Stimulated activated CD8-positive, alpha-beta memory T cell treated with anti-CD3 and anti-CD28 coated beads, Interleukin-15, amount 100 ng/mL, for 4 hours (primary cell): ENCODE measurements around the gene MEIS1.

Source experiments
- DNase-seq, 2 donors: peaks; one replicate each; pipeline ENCODE4 v3.0.0-alpha.2; 2020; ENCODE audit warnings: low read depth in 2 of 2

Gene MEIS1

DNA sequence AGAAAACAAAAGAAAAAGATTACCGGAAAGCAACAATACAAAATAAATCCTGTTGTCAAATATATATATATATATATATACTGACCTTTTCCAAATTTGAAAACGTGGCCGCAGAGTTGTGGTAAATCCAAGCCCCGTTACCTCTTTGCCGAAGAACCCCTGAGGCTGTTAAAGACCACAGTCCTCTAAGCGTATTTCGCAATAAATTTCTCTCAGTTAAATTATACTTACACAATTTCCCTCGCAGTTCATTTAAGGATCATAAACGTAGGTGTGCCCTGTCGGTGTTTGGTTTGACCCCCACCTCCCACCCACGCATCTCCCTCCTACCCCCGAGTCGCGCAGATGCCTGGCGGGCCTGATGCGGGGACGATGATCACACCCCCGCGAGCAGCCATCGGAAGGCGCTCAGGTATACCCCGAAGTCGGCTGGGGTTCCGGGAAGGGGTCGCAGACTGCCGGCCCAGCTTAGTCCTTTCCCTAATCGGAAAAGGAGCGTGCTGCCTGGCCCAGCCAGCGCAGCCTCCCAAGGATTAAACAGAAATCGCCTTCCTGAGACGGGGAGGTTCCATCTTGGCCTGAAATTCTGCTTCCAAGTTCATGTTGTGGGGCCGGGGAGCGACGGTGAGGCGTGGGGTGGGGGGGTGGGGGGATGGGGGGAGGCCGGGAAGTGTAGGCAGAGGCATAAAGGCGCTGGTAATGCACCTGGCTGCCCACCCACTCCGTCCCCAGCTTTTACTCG lies 2.9 kb upstream of the MEIS1 start:
- DNase-seq: no peak

DNA sequence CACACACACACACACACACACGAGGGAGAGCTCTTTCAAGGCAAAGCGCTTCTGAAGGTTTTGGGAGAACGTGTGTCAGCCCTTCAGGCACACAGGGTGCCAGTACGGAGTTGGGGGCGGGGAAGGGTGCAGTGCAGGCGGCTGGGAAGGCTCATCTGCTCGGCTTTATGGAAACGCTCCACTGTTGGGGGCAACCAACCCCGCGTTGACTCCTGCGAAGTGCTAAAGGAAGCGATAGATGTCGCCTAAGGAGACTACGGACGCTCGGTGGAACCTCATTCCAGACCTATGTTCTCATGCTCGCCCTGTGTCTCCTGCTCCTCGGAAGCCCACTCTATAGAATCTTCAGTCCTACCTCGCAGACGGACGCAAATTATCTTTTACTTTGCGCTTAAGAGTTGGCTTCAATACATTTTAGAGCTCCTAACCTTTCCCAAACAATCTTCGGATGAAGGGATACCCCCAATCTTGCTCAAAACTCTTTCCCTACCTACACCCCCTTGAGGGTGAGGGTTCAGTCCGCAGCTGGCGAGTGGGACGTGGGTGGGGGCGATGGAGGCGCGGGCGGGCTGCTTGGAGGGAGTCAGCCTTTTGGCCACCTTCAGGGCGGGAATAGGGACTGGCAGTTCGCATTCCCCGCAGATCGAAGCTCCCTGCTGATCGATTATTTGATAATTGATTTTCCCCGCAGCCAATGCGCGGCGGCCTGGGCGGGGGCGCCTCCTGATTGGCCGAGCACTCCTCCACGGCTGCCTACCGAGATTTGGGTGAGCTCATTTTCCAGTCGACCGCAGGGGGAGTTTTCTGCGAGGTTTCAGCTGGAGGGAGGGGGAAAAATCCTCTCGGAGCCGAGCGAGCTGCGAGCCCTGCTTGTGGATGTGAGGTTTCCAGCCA lies 1.9 kb upstream of the MEIS1 start:
- no peak for DNase-seq

DNA sequence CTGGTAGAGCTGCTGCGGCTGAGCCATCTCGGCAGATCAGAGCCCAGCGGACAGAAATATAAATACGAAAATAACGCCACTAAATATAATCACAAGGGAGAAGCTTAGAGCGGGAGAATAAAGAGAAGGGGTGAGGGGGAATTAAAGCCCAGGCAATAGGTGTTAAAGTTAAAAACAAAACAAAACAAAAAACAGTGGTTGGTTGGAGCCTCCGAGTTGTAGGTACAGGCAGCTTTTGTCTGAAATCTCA lies 1.3 kb upstream of the MEIS1 start:
- DNase-seq: no peak

DNA sequence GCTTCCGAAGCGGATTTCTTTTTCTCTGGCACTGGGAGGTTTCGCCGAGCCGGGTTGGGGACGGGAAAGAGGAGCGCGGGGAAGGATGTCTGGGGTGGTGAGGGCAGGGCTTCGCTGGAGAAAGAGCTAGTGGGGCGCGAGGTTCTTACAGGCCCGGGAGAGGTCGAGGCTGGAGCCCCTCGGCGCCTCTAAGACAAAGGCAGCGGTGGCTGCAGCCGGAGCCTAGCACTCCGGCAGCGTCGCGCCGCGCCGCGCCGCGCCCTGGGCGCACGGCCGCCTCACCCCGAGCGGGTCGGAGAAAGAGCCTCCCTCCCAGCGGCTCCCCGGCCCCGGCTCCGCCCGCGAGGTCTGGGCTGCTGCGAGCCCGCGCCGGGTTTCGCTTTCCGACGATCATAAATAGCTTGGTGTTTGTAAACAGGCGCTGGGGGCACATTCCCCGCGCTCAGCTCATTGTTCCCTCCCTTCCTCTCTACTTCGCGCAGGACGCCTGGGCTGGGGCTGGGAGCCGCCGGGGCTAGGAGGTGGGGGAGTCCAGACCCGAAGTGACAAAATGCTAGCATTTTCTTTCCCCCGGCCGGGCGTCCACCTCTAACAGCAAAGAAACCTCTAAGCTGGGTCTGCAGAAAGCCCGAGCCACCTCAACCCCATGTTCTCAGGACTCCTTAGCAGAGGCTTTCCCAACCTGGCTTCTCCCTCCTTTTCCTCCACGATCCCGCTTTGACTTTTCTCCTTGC lies 813 bp upstream of the MEIS1 start:
- no peak for DNase-seq

DNA sequence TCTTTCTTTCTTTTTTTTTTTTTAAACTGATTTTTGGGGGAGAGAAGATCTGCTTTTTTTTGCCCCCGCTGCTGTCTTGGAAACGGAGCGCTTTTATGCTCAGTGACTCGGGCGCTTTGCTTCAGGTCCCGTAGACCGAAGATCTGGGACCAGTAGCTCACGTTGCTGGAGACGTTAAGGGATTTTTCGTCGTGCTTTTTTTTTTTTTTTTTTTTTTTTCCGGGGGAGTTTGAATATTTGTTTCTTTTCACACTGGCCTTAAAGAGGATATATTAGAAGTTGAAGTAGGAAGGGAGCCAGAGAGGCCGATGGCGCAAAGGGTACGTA lies 587 bp downstream of the MEIS1 start:
- DNase-seq: no peak

DNA sequence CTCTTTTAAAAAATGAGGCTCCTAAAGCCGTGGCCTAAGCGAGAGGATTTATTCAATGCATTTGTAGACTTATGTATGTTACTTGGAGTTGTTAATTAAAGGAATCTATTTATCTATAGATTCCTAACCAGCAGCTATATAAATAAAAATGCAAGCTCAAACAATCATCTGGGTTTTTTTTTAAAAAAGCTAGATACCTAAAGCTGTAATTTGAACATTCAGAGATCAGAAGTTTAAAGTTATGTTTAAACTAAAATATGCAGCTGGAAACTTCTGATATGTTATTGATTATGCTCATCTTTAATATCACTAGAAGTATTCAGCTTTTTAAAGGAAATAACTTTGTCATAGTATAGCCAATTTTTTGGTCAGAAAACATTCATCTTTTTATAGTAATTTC lies 1.0 kb downstream of the MEIS1 start:
- DNase-seq: no peak

DNA sequence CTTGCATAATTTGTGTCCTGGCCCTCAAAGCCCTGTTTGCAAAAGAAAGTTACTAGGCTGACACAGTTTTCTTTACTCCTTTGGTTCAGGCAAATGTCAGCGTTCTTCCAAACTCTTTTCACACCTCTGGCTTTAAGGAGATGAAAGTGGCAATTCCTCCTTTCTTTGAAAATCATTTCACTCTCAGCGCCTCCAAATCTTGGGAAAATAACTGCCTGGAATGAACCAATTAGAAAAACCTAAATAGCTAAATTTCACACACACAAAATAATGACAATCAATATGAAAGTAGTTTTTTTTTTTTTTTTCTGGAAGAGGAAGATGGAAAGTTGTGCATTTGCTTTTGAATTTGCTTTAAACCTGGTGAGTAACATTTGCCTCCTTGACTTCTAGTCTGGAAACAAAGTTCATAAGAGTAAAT lies 1.7 kb downstream of the MEIS1 start:
- DNase-seq: no peak

DNA sequence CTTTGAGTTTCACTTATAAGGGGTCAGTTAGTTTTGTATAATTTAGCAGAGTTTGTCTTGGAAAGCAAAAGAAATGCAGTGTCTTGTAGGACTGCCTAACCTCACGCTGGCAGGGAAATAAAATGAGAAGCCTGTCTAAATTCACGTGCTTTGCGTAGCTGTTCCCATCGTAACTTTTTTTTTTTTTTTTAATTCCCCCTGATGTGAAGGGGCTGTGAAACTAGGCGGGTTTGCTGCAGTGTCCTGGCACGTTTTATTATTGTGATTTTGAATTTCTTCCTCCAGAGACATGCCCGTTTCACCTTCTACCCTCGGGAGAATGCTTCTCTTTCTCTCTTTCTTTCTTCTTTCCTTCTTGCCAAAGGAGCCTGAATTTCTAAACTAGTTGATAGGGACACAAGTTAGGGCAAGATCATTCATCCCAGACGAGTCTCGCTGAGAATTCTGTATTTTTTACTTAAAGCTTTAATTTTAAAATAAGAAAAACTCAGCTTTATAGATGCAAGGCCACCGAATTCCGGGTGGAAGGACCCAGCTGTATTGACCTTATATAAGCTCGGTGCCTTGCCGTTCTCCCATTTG lies 2.3 kb downstream of the MEIS1 start:
- DNase-seq: no peak

DNA sequence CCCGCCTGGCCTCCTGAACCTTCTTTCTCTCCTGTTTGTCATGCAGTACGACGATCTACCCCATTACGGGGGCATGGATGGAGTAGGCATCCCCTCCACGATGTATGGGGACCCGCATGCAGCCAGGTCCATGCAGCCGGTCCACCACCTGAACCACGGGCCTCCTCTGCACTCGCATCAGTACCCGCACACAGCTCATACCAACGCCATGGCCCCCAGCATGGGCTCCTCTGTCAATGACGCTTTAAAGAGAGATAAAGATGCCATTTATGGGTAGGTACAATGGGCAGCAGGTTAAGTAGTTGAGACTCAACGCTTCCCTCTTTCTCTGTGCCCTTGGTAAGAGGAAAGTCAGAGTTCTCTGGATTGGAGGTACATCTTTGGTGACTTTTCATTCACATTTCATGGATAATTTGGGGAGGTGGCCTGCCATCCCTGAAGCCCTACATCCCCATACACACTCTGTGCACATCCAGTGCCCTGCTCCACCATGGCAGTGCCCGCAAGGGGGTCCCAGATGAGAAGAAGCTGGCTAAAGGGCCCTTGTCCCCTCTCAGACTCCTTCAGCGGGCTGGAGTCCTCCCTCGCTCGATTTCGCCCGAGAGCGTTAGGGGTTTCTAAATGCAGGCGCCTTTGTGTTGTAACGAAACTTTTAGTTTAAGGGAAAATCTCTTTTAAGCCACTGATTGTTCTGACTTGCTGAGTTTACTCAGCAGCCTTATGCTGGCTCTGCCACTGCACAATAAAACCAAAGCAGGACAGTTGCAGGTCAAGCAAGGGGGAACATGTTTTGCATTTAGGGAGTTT lies 3.0 kb downstream of the MEIS1 start:
- DNase-seq: no peak

DNA sequence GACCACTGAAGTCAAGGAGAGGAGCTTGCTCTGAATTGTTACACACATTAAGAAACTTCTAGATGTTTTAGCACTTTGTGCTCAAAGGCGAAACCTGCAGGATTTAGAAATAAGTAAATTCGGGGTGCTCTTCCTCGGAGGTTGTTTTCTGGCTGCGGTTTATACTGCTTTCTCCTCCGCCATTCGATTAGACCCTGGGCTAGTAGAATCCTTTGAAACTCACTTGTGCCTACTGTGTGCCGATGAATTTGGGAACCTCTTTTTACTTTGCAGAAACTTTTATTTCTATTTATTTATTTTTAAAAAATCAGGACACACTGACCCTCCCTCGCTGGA lies 3.5 kb downstream of the MEIS1 start:
- no peak for DNase-seq

DNA sequence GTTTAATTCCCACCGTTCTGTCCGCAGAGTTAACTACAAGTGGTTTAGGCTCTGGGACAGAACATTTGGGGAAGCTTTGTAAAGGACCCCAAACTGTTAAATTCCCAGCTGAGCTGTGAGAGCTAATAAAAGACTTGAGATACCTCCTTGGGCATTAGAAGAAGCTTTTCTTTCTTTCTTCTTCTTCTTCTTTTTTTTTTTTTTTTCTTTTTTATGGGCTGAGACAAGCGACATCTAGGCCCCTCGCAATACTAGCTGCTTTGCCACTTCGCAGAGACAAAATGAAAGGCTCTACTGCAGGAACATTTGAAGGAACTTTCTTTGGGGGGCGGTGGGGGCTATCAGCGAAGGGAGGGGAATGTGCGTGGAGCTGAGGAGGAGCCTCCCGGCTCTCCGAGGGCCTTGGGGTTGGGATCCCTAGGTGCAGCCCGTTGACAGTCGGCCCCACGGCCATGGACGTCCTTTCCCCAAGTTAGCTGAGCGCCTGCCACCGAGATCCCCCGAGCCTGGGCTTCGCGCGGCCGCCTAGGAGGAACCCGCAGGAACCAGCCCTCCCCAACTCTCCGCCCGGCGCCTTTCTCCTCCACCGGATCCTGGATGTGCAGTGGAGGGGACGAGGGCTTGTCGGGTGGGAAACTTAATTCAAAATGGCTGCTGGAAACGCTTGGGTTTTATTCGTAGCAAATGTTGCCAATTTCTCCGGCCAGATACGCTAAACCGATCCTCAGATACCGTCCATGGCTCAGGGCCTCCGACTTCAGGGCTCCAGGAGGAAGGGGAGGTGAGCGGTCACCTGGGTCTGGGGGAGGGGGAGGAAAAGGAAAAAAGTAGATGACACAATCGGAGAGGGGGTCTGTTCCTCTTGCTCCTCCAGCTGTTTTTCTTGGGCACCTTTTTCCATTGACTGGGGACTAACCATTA lies 4.2 kb downstream of the MEIS1 start:
- no peak for DNase-seq

DNA sequence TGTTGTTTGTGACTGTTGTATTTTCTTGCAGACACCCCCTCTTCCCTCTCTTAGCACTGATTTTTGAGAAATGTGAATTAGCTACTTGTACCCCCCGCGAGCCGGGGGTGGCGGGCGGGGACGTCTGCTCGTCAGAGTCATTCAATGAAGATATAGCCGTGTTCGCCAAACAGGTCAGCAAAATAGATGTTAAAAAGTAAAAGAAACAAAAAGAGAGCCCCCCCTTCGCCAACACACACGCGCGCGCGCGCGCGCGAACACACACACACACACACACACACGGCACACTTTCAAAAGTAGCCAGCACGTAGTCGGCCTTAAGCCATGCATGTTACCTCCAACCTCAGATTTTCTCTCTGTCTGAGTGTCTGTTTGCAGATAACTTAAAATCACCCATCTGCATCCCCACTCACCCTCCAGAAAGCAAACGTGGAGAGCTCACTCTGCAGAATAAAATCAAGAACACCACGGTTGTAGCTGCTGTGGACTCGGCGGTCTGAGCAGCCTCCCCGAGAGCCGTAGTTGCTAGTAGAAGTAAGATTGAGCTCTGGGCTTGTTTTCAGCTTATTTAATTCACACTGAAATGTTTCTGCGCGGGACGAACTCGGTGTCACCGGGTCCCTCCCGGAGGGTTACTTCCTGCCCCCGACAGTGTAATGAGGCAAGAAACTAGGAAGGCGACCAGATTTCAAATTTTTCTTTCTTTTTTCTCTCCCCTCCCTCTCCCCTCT lies 5.1 kb downstream of the MEIS1 start:
- DNase-seq: no peak

DNA sequence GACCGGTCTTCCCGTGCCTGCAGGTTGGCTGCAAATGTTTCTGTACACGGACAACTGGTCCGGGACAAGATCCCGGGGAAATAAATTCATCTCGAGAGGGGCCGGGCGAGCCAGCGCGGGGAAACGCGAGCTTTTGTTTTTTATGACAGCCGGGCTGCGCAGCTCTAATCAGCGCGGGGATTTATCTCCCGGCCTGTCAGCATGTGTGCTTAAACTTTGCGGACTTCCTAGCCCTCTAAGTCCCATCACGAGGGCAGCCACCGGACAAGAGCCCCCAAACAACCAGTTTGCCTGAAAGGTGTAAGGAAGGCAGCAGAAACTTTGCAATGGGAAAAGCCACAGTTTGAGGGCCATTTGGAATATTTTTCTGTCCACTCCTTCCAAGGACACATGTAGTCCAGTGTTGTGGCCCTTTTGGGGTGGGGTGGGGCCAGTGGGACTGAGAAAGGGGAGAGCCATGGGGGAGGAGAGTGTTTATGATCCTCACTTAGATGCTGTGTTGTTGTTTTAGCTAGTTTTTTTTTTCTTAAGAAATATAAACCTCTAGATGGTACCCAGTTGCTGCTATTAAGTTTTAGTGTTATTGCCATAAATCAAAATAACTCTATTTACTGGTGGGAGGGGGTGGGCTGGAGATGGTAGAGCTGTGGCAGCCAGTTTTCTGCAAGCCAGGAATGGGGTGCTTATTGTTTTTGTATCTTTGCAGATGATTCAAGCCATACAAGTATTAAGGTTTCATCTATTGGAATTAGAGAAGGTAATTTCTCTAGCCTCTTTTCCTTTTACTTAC lies 6.0 kb downstream of the MEIS1 start:
- DNase-seq: no peak

DNA sequence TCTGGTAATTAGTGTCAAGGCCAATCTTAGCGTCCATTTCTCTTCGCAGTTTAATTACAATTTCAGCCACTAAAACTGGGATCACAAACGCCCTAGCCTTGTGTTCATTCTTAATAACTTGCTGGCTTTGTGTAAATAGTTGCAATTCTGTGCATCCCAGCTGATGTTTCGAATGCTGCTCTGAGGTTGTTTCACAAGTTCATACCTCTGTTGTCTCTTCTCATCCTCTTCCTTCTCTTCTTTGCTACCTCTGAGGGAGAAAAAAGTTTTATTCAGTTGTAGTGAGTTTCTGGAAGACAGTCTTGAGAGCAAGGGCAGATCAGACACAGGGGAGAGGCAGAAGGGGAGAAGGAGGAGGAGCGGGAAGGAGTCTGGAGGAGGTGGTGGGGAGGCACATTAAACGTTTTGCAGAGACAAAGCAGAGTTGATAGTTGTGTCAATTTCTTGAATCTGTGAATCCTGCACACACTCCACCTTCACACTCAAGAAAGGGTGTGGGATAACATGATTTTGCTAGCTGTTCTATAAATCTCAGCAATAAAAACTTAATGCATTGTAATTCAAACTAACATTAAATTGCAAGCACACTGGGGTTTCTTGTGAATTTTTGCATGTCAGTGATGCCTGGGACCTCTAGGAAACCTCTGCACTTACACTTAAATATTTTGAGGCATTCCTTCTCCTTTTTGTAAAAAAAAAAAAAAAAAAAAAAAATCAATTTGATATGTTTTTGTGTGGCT lies 6.8 kb downstream of the MEIS1 start:
- no peak for DNase-seq

DNA sequence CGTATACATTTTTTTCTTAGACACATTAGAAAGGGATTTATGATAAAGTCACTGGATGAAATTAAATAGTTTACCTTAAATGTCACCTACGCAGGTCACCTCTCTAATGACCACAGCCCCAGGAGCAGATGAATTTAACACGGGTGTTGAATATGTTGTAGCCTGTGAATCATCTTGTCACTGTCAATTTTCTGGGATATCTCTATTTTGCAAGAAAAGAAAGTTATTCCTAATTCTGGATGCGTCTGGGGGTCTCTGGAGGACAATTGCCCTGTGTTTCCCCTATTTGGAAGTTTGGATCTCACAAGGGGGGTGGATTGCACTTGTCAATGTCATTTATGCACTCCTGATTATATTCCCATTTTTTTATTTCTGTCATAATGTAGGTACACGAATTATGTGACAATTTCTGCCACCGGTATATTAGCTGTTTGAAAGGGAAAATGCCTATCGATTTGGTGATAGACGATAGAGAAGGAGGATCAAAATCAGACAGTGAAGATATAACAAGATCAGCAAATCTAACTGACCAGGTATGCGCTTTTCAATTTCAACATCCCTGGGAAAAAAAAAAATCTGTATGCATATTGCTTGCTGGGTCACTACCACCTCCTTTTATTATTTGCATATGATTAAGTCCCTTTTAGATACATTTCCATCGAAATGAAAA lies 7.7 kb downstream of the MEIS1 start:
- DNase-seq: no peak

DNA sequence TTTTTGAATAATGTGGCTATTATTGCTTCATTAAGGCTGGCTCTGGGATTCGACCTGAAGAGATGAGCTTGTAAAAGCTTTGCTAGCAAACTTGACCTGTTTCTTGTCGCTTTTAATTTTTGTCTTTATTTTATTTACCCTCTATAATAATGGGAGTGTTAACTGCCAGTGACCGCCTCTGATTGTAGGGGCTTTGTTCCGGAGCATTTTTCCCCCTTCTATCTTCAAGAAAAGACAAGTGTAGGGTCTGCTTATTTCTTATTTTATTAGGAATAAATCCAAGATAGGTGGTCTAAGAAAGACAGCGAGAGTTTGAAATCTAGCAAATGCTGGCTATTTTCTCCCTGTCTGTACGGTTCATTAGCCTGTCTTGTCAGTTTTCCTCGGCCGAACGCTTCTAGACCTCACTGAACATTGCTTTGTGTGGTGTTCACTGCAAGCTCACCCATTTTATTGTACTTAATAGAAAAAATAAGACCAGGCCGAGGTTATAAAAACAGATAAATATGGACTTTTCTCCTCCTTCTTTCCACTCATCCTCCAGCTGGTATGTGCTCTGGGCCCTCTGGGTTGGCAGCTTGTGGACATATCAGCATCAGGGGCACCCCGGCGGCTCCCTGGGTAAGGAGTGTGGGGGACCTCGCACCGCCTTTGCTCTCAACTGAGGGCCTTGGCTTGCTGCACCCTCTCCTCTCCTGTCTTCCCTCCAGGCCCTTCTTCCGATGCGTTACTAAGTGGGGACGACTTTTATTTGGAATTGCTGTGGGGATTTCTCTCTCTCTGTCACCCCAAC lies 8.5 kb downstream of the MEIS1 start:
- no peak for DNase-seq
